Erythroblast (primary cell): Measurements from ENCODE around the gene OPCML.

Experiments used
- GATA1 ChIP-seq: IDR thresholded peaks from 2 replicates; pipeline ENCODE4 v1.6.1; 2011; ENCODE audit warnings: low read depth, mild to moderate bottlenecking, control low read depth, low read length, moderate library complexity
- POLR2A ChIP-seq: IDR thresholded peaks from 2 replicates; pipeline ENCODE4 v1.6.1; 2011; ENCODE audit warnings: mild to moderate bottlenecking, low read length

GRCh38 chr11:132471466-132471865 lies 1060.8 kb downstream of the OPCML start:
- no peak for TF ChIP-seq POLR2A
- TF ChIP-seq GATA1 = no peak
